ENCODE data around the gene RNF11.

- TF ChIP-seq CTCF (conservative IDR thresholded peaks at IDR 0.05; ENCODE audit: low read depth, low read length) (no peak), EZH2 (IDR thresholded peaks at IDR 0.05; ENCODE audit: borderline replicate concordance, low read depth, low read length, poor library complexity, severe bottlenecking) (no peak)
Observed at GRCh38 chr1:51217101-51217500, 19.0 kb upstream of the RNF11 start.
